ENCODE measurements around the gene EIF2AK3. TPM values are rescaled to one million over a fixed set of nuclear protein-coding genes. Genes with fewer than 3 reads are reported as not detected.
A peak's percentile ranks its signal among the peaks of the same experiment; 100 is the strongest.

Gene EIF2AK3
- polyA plus RNA-seq, 1 experiment, result 16.3 TPM

DNA sequence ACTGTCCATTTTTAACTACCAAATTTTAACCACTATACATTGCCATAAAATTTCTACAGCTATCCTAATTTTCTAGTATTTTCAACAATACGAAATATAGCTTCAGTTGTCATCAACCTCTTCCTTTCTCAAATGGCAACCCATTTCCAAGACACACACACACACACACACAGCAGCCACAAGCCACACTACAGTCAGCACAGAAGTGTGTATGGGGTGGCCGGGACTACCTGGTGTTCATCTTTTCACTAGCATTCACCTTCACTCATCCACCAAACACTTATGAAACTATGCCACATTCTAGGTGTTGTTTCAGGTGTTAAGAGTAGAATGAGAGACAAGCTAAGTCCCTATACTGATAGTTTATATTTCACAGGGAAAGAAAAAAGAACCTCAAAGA lies 62.9 kb downstream of the EIF2AK3 start:
- CTCF ChIA-PET, result no interaction called here
- TF ChIP-seq, protein P1, sequence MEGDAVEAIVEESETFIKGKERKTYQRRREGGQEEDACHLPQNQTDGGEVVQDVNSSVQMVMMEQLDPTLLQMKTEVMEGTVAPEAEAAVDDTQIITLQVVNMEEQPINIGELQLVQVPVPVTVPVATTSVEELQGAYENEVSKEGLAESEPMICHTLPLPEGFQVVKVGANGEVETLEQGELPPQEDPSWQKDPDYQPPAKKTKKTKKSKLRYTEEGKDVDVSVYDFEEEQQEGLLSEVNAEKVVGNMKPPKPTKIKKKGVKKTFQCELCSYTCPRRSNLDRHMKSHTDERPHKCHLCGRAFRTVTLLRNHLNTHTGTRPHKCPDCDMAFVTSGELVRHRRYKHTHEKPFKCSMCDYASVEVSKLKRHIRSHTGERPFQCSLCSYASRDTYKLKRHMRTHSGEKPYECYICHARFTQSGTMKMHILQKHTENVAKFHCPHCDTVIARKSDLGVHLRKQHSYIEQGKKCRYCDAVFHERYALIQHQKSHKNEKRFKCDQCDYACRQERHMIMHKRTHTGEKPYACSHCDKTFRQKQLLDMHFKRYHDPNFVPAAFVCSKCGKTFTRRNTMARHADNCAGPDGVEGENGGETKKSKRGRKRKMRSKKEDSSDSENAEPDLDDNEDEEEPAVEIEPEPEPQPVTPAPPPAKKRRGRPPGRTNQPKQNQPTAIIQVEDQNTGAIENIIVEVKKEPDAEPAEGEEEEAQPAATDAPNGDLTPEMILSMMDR (IDR thresholded peaks at IDR 0.05; ENCODE audit: low read depth, low read length), result no peak
- Histone ChIP-seq H3K27ac (ENCODE audit: low read depth, low read length) (no peak overlapping the region), H3K27me3 (ENCODE audit: control insufficient read depth, insufficient read depth, low read length) (no peaks in the 10 kb centered on the region), H3K9me3 (ENCODE audit: control insufficient read depth, insufficient read depth, low read length) (no peaks in the 10 kb centered on the region), H3K4me3 (ENCODE audit: low read depth, low read length) (no peak overlapping the region)
- POLR2A ChIA-PET, result no interaction called here
- no peak for DNase-seq (ENCODE audit: low read depth, low spot score)

- no peak overlapping the region for H3K4me3 ChIP-seq (ENCODE audit: low read depth, low read length)
- H3K27me3 ChIP-seq (ENCODE audit: control insufficient read depth, insufficient read depth, low read length), result no peaks in the 10 kb centered on the region
- H3K9me3 ChIP-seq (ENCODE audit: control insufficient read depth, insufficient read depth, low read length), result no peaks in the 10 kb centered on the region
- ChIA-PET CTCF (interaction anchor here (1.4 kb wide), 1 partner anchor 108 kb away, joined by 5 read pairs; no protein-coding TSS in a partner anchor), POLR2A (no interaction called here)
- TF ChIP-seq, protein P1 (IDR thresholded peaks at IDR 0.05; ENCODE audit: low read depth, low read length), result no peak
- H3K27ac ChIP-seq (ENCODE audit: low read depth, low read length), result no peak overlapping the region
- DNase-seq (ENCODE audit: low read depth, low spot score), result peak; percentile 13
Measured at GRCh38 chr2:88563129-88563528, 64.1 kb downstream of the EIF2AK3 start.

DNA sequence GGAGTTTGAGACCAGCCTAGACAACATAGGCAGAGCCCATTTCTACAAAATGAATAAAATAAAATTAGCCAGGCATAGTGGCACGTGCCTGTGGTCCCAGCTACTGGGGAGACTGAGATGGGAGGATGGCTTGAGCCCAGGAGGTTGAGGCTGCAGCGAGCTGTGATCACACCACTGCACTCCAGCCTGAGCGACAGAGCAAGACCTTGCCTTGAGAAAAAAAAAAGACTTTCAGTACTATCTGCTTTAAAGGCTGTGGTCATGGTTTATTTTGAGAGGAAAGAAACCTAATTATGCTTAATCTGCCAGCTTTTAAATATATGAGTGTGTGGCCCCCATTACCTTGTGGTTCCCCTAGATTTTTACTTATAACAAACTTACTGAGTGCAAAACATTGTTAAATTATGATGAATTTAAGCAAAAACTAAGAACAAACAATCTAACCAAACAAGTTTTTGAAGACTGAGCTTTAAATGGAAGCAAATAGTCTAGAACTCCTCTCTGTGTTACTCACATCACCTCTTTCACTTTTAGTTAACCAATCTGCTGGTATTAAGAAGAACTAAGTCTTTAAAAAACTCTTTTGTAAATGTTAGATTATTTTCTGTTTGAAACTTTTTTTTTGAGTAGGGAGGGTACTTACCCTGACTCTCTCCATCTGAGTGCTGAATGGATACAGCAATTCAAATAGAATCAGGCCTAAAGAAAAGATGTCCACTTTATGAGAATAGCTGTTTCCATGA lies 65.4 kb downstream of the EIF2AK3 start:
- Histone ChIP-seq H3K27me3 (ENCODE audit: control insufficient read depth, insufficient read depth, low read length) (no peaks in the 10 kb centered on the region), H3K27ac (ENCODE audit: low read depth, low read length) (no peak overlapping the region), H3K4me3 (ENCODE audit: low read depth, low read length) (no peak overlapping the region), H3K9me3 (ENCODE audit: control insufficient read depth, insufficient read depth, low read length) (no peaks in the 10 kb centered on the region)
- DNase-seq (ENCODE audit: low read depth, low spot score), result no peak
- POLR2A ChIA-PET, result no interaction called here
- TF ChIP-seq, protein P1 (IDR thresholded peaks at IDR 0.05; ENCODE audit: low read depth, low read length), result no peak
- CTCF ChIA-PET, result interaction anchor here (1.4 kb wide), 1 partner anchor 110 kb away, joined by 5 read pairs; no protein-coding TSS in a partner anchor

DNA sequence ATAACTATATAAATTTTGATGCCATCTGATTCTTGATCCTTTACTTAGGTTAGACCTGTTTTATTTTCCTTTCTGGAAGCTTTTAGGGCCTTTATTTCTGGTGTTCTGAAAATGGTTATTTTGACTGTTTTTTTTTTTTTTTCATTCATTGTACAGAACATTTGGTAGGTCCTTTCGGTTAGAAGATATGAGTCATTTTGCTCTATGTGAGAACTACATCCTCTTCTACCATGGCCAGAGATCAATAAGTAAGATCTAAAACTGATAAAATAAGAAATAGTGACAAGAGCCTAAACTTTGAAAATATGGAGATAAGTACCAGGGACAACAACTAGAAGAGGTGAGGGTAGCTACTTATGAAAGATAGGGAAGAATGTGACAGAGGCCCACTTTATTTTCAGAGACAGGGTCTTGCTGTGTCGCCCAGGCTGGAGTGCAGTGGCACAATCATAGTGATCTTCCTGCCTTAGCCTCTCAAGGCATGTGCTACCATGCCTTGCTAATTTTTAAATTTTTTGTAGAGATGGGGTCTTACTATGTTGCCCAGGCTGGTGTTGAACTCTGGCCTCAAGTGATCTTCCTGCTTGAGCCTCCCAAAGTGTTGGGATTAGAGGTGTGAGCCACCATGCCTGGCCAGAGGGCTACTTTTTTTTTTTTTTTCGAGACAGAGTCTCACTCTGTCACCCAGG lies 66.5 kb downstream of the EIF2AK3 start:
- Histone ChIP-seq H3K27me3 (ENCODE audit: control insufficient read depth, insufficient read depth, low read length) (no peaks in the 10 kb centered on the region), H3K27ac (ENCODE audit: low read depth, low read length) (no peak overlapping the region), H3K4me3 (ENCODE audit: low read depth, low read length) (no peak overlapping the region), H3K9me3 (ENCODE audit: control insufficient read depth, insufficient read depth, low read length) (no peaks in the 10 kb centered on the region)
- DNase-seq (ENCODE audit: low read depth, low spot score), result no peak
- CTCF ChIA-PET, result interaction anchor here (1.3 to 1.5 kb wide), 2 partner anchors 30 to 110 kb away, joined by 3 read pairs; no protein-coding TSS in a partner anchor
- TF ChIP-seq, protein P1 (IDR thresholded peaks at IDR 0.05; ENCODE audit: low read depth, low read length), result no peak
- POLR2A ChIA-PET, result no interaction called here

GRCh38 chr2:88557290-88557689 lies 70.0 kb downstream of the EIF2AK3 start:
- Histone ChIP-seq H3K27me3 (ENCODE audit: control insufficient read depth, insufficient read depth, low read length) (no peaks in the 10 kb centered on the region), H3K27ac (ENCODE audit: low read depth, low read length) (no peak overlapping the region), H3K9me3 (ENCODE audit: control insufficient read depth, insufficient read depth, low read length) (no peaks in the 10 kb centered on the region), H3K4me3 (ENCODE audit: low read depth, low read length) (no peak overlapping the region)
- TF ChIP-seq, protein P1 (IDR thresholded peaks at IDR 0.05; ENCODE audit: low read depth, low read length), result no peak
- ChIA-PET POLR2A (no interaction called here), CTCF (interaction anchor here (1.1 kb wide), 1 partner anchor 115 kb away, joined by 4 read pairs; no protein-coding TSS in a partner anchor)
- DNase-seq (ENCODE audit: low read depth, low spot score), result no peak
